ENCODE results near the gene PARD3B.
A peak's percentile ranks its signal among the peaks of the same experiment; 100 is the strongest.

The PARD3B gene

DNA sequence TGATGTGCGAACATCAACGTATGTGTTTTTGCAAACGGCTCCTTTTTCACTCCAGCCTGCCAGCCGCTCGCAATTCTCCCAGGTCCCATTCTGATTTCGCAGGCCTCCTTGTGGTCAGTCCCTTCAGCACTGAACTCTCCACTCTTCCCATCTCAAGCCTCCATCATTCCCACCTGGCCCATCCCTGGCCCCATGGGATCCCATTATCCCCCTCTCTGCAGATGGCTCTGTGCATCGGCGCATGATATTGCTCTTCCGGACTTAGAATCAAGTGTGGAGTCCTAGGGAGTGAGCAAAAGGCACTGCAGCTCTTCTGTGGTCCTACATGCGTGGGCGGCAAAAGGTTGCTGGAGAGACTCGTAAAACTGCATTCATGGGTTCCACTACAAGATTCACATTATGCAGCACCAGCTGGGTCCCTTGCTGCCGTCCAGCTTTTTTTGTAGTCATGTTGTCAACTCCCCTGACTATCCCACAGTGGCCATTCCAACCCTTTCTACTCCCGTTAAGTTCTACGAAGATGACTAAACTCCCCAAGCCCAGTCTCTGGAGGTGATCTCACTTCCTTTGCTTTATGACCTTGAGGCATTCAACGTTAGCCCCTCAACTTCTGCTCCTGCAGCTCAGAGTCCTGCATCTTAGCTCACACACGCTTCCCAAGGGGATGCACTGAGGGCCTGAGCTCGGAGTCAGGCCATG lies 1011.7 kb downstream of the PARD3B start:
- TF ChIP-seq SUZ12 (IDR thresholded peaks at IDR 0.05; ENCODE audit: extremely low read depth, insufficient read depth, insufficient read length), result no peak
- TF ChIP-seq YY1 (IDR thresholded peaks at IDR 0.05; ENCODE audit: insufficient read depth, insufficient read length), result no peak
- no peak for TF ChIP-seq ZNF274 (IDR thresholded peaks at IDR 0.05; ENCODE audit: low read depth, low read length)
- H3K36me3 ChIP-seq (ENCODE audit: insufficient read depth, insufficient read length, low read length), result no peaks in the 10 kb centered on the region
- H3K4me1 ChIP-seq (ENCODE audit: insufficient read depth, insufficient read length), result peaks cover 1% of the 10 kb centered on the region
- no peaks in the 10 kb centered on the region for H3K9me3 ChIP-seq (ENCODE audit: insufficient read depth, low read length)
- no peak overlapping the region for H3K4me3 ChIP-seq (ENCODE audit: insufficient read length, low read depth)
- no peaks in the 10 kb centered on the region for H3K27me3 ChIP-seq (ENCODE audit: insufficient read depth, insufficient read length)
- peak; percentile 44 for DNase-seq (ENCODE audit: low read depth, low spot score)
- H3K9ac ChIP-seq (ENCODE audit: insufficient read length, low read depth), result no peak overlapping the region

DNA sequence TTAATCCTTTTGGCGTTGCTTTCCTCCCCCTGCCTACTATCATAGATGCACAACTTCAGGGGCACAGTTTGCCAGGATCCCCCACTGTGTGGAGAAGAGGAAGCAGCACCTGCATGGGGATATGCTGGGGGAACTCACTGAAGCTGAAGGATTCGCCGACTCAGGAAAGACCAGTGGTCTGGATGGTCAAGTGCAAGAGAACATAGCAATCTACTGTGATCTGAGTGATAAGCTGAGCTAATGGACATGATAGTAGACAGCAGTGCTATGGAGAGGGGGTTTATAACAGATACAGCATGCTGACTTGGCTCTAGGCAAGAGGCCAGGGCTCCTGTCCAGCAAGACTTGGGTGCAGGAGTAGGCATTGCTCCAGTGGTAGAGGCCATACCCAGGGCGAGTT lies 1012.6 kb downstream of the PARD3B start:
- DNase-seq (ENCODE audit: low read depth, low spot score), result no peak
- TF ChIP-seq ZNF274 (IDR thresholded peaks at IDR 0.05; ENCODE audit: low read depth, low read length) (no peak), YY1 (IDR thresholded peaks at IDR 0.05; ENCODE audit: insufficient read depth, insufficient read length) (no peak), SUZ12 (IDR thresholded peaks at IDR 0.05; ENCODE audit: extremely low read depth, insufficient read depth, insufficient read length) (no peak)
- Histone ChIP-seq H3K4me3 (ENCODE audit: insufficient read length, low read depth) (no peak overlapping the region), H3K4me1 (ENCODE audit: insufficient read depth, insufficient read length) (peaks cover 1% of the 10 kb centered on the region), H3K9me3 (ENCODE audit: insufficient read depth, low read length) (no peaks in the 10 kb centered on the region), H3K36me3 (ENCODE audit: insufficient read depth, insufficient read length, low read length) (no peaks in the 10 kb centered on the region), H3K9ac (ENCODE audit: insufficient read length, low read depth) (no peak overlapping the region), H3K27me3 (ENCODE audit: insufficient read depth, insufficient read length) (no peaks in the 10 kb centered on the region)

DNA sequence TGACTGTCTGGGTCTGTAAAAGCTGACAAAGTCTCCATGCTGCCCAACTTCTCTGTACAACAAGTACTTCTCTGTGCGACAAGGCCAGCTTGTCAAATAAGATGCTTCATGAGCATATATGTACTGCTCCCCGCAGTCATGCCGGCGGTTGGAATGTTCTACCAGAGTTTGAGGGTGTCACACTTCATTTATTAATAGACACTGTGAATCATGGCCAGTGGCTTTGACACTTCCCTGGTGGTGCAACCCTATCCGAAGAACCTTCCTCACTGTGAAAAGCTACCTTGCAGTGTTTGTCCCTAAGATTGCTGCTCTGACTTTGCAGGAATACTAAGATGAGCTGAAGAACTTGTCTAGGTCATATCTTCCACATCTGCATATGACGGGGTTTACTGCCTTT lies 1016.2 kb downstream of the PARD3B start:
- Histone ChIP-seq H3K27me3 (ENCODE audit: insufficient read depth, insufficient read length) (no peaks in the 10 kb centered on the region), H3K9ac (ENCODE audit: insufficient read length, low read depth) (no peak overlapping the region), H3K36me3 (ENCODE audit: insufficient read depth, insufficient read length, low read length) (no peaks in the 10 kb centered on the region), H3K4me3 (ENCODE audit: insufficient read length, low read depth) (no peak overlapping the region), H3K9me3 (ENCODE audit: insufficient read depth, low read length) (no peaks in the 10 kb centered on the region), H3K4me1 (ENCODE audit: insufficient read depth, insufficient read length) (no peaks in the 10 kb centered on the region)
- no peak for DNase-seq (ENCODE audit: low read depth, low spot score)
- no peak for TF ChIP-seq YY1 (IDR thresholded peaks at IDR 0.05; ENCODE audit: insufficient read depth, insufficient read length)
- TF ChIP-seq ZNF274 (IDR thresholded peaks at IDR 0.05; ENCODE audit: low read depth, low read length), result no peak
- TF ChIP-seq SUZ12 (IDR thresholded peaks at IDR 0.05; ENCODE audit: extremely low read depth, insufficient read depth, insufficient read length), result no peak

DNA sequence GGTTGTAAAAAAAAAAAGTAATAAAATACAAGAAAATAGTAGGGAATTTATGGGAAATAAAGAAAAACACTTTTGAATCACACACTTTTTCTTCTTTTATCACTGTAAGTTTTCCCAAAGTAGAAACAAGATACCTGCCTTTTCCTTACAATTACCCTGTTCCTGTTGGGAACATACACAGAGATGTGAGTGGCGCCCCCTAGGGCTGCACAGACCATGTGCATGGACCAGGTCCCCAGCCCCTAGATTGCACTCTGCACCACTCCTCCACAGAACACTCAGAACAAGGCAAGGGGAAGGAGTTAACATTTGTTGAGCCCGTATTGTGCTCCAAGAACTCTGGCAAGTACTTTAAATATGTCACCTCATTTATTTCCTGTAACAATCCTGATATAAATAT lies 1018.4 kb downstream of the PARD3B start:
- no peaks in the 10 kb centered on the region for H3K9me3 ChIP-seq (ENCODE audit: insufficient read depth, low read length)
- no peaks in the 10 kb centered on the region for H3K36me3 ChIP-seq (ENCODE audit: insufficient read depth, insufficient read length, low read length)
- no peak overlapping the region for H3K4me3 ChIP-seq (ENCODE audit: insufficient read length, low read depth)
- TF ChIP-seq ZNF274 (IDR thresholded peaks at IDR 0.05; ENCODE audit: low read depth, low read length), result no peak
- no peak for TF ChIP-seq SUZ12 (IDR thresholded peaks at IDR 0.05; ENCODE audit: extremely low read depth, insufficient read depth, insufficient read length)
- TF ChIP-seq YY1 (IDR thresholded peaks at IDR 0.05; ENCODE audit: insufficient read depth, insufficient read length), result no peak
- H3K9ac ChIP-seq (ENCODE audit: insufficient read length, low read depth), result no peak overlapping the region
- peak; percentile 52 for DNase-seq (ENCODE audit: low read depth, low spot score)
- H3K27me3 ChIP-seq (ENCODE audit: insufficient read depth, insufficient read length), result no peaks in the 10 kb centered on the region
- H3K4me1 ChIP-seq (ENCODE audit: insufficient read depth, insufficient read length), result no peaks in the 10 kb centered on the region

DNA sequence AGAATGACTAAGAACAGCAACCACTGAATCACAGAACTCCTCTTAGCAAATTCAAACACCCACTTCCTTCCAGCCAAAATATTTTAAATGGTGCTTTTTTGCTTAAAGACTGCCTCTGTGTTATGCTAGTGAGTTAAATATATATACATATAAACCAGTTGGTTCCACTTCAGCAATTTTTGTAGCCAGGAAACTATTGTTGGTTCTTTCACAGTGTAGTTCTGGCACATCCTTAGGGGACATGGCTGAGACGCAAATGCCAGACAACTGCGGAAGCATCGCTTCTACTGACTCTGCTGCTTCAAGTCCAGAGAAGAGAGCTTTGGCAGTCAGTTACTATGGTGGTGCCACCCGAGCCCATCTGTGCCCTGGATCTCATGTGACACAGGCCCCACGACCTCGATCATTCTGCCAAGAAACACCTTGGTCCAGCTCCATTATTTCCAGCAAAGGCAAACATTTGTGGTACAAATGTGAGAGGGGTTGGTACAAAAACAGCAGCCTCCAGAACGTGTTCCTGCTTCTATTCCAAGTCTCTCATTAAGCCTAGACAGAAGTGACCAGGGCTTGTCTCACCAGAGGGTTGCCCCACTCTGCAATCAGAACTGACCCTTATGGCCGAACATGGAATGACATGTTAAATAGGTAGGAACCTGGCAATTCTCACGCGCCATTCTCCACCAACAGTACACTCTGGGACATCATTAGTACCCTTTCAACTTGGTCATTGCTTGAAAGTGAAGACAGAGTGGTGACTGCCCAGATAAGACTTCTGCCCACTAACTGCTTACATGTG lies 1019.3 kb downstream of the PARD3B start:
- no peak for DNase-seq (ENCODE audit: low read depth, low spot score)
- H3K27me3 ChIP-seq (ENCODE audit: insufficient read depth, insufficient read length), result no peaks in the 10 kb centered on the region
- H3K4me3 ChIP-seq (ENCODE audit: insufficient read length, low read depth), result no peak overlapping the region
- H3K9ac ChIP-seq (ENCODE audit: insufficient read length, low read depth), result no peak overlapping the region
- no peaks in the 10 kb centered on the region for H3K9me3 ChIP-seq (ENCODE audit: insufficient read depth, low read length)
- H3K36me3 ChIP-seq (ENCODE audit: insufficient read depth, insufficient read length, low read length), result no peaks in the 10 kb centered on the region
- H3K4me1 ChIP-seq (ENCODE audit: insufficient read depth, insufficient read length), result no peaks in the 10 kb centered on the region
- TF ChIP-seq YY1 (IDR thresholded peaks at IDR 0.05; ENCODE audit: insufficient read depth, insufficient read length) (no peak), ZNF274 (IDR thresholded peaks at IDR 0.05; ENCODE audit: low read depth, low read length) (no peak), SUZ12 (IDR thresholded peaks at IDR 0.05; ENCODE audit: extremely low read depth, insufficient read depth, insufficient read length) (no peak)

DNA sequence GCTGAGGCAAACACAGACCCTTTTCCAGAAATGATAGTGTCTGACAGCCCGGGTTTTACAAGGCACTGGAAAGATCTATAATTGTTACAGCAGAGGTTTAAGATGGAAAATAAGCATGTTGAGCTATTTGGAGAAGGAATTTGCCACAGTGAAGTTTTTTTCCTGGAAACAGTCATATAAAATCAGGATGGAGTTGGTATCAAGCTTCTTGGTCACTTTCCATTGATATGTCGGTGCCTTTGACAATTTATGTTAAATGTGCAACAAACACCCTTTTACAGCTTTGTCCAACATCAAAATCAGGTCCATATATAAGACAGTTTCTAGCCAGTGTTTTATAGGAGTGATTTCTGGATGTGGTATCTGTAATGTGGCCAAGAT lies 1019.9 kb downstream of the PARD3B start:
- DNase-seq (ENCODE audit: low read depth, low spot score), result no peak
- no peaks in the 10 kb centered on the region for H3K4me1 ChIP-seq (ENCODE audit: insufficient read depth, insufficient read length)
- no peak overlapping the region for H3K4me3 ChIP-seq (ENCODE audit: insufficient read length, low read depth)
- no peak for TF ChIP-seq SUZ12 (IDR thresholded peaks at IDR 0.05; ENCODE audit: extremely low read depth, insufficient read depth, insufficient read length)
- TF ChIP-seq YY1 (IDR thresholded peaks at IDR 0.05; ENCODE audit: insufficient read depth, insufficient read length), result no peak
- TF ChIP-seq ZNF274 (IDR thresholded peaks at IDR 0.05; ENCODE audit: low read depth, low read length), result no peak
- H3K27me3 ChIP-seq (ENCODE audit: insufficient read depth, insufficient read length), result no peaks in the 10 kb centered on the region
- H3K36me3 ChIP-seq (ENCODE audit: insufficient read depth, insufficient read length, low read length), result no peaks in the 10 kb centered on the region
- H3K9ac ChIP-seq (ENCODE audit: insufficient read length, low read depth), result no peak overlapping the region
- no peaks in the 10 kb centered on the region for H3K9me3 ChIP-seq (ENCODE audit: insufficient read depth, low read length)

DNA sequence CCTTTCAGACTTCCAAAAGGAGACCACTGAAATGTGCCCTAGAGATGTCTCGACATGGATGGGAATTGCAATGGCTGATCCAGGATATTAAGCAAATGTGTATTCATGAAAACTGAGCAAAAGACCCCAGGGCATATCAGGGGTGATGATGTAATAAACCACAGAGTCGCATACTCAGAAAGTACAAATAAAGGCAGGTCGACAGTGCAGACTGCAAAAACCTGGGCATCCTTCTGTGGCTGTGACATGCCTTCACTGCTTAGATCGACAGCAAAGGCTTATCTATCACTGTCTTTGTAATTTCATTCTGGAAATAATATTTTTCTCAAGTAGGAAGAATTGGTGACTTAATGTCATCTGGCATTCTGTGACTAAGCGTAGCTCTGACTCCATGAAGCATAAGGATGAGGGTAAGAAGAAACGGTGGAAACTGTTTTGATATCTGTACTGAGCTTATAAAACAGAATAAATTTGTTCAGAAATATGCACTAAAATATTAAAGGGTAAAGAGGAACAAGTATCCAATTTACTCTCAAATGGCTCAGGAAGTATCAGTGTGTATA lies 1021.4 kb downstream of the PARD3B start:
- TF ChIP-seq YY1 (IDR thresholded peaks at IDR 0.05; ENCODE audit: insufficient read depth, insufficient read length) (no peak), ZNF274 (IDR thresholded peaks at IDR 0.05; ENCODE audit: low read depth, low read length) (no peak), SUZ12 (IDR thresholded peaks at IDR 0.05; ENCODE audit: extremely low read depth, insufficient read depth, insufficient read length) (no peak)
- no peak for DNase-seq (ENCODE audit: low read depth, low spot score)
- Histone ChIP-seq H3K9me3 (ENCODE audit: insufficient read depth, low read length) (no peaks in the 10 kb centered on the region), H3K4me3 (ENCODE audit: insufficient read length, low read depth) (no peak overlapping the region), H3K36me3 (ENCODE audit: insufficient read depth, insufficient read length, low read length) (no peaks in the 10 kb centered on the region), H3K4me1 (ENCODE audit: insufficient read depth, insufficient read length) (no peaks in the 10 kb centered on the region), H3K9ac (ENCODE audit: insufficient read length, low read depth) (no peak overlapping the region), H3K27me3 (ENCODE audit: insufficient read depth, insufficient read length) (no peaks in the 10 kb centered on the region)

Data from NT2/D1 (cell line).